OCI-LY7 (cell line): ENCODE data around the gene MED10. TPM values are rescaled to one million over a fixed set of nuclear protein-coding genes. Genes with fewer than 3 reads are reported as not detected.

Source experiments
- BruUV-seq: library from RNA; stranded (reverse); fragments of 400-500 nt; replicated peaks from 2 replicates; lab custom pipeline; 2021; lab: Mats Ljungman, UMichigan
- CTCF ChIA-PET: fragments of 300-600 bp; sonication (Branson Sonifier 250); formaldehyde crosslinking; loops from one replicate; lab custom pipeline; 2022; ENCODE audit warnings: antibody characterized with exemption; ENCODE audit not compliant: unreplicated experiment; lab: Charles Lee
- POLR2A ChIA-PET: fragments of 300-600 bp; sonication (Branson Sonifier 250); formaldehyde crosslinking; loops from one replicate; lab custom pipeline; 2022; ENCODE audit warnings: antibody characterized with exemption; lab: Charles Lee
- DNase-seq: peaks from one replicate; pipeline ENCODE4 v3.0.0-alpha.2; 2015; ENCODE audit warnings: low spot score
- H2AFZ ChIP-seq: fragments of 200-600 bp; sonication (generic), shearing (Covaris generic); 2 replicates; pipeline ENCODE4 v1.6.1; 2014; ENCODE audit warnings: mild to moderate bottlenecking, antibody characterized with exemption, low read length, moderate library complexity
- H3K27ac ChIP-seq: fragments of 200-600 bp; sonication (generic); 2 replicates; pipeline ENCODE4 v1.5.1; 2014; ENCODE audit warnings: mixed run types, low read depth, mild to moderate bottlenecking, moderate library complexity, low read length, inconsistent platforms; ENCODE audit not compliant: poor library complexity, severe bottlenecking
- H3K36me3 ChIP-seq: fragments of 200-600 bp; sonication (generic); 2 replicates; pipeline ENCODE4 v1.6.1; 2014; ENCODE audit warnings: mild to moderate bottlenecking, antibody characterized with exemption, low read length, moderate library complexity, mixed read lengths; ENCODE audit not compliant: insufficient read depth
- H3K4me1 ChIP-seq: fragments of 200-600 bp; sonication (generic); 2 replicates; pipeline ENCODE4 v1.5.1; 2014; ENCODE audit warnings: mild to moderate bottlenecking, low read length; ENCODE audit not compliant: insufficient read depth, poor library complexity, severe bottlenecking
- H3K4me2 ChIP-seq: fragments of 200-600 bp; sonication (generic); 2 replicates; pipeline ENCODE4 v1.6.1; 2014; ENCODE audit warnings: mild to moderate bottlenecking, low read length
- H3K4me3 ChIP-seq: fragments of 200-600 bp; sonication (generic); 2 replicates; pipeline ENCODE4 v1.5.1; 2014; ENCODE audit warnings: mild to moderate bottlenecking, low read depth, low read length; ENCODE audit not compliant: poor library complexity, severe bottlenecking
- H3K79me2 ChIP-seq: fragments of 200-600 bp; sonication (generic); 2 replicates; pipeline ENCODE4 v1.6.1; 2016; ENCODE audit warnings: low read depth, mild to moderate bottlenecking, low read length, moderate library complexity, mixed read lengths; ENCODE audit not compliant: insufficient read depth
- H3K9me2 ChIP-seq: fragments of 200-600 bp; sonication (generic); 2 replicates; pipeline ENCODE4 v1.6.1; 2016; ENCODE audit warnings: mild to moderate bottlenecking, low read length, mixed read lengths; ENCODE audit not compliant: insufficient read depth
- H3K9me3 ChIP-seq: fragments of 200-600 bp; sonication (generic); 2 replicates; pipeline ENCODE4 v1.6.1; 2014; ENCODE audit warnings: mild to moderate bottlenecking, mixed run types, low read length, mixed read lengths
- H4K20me1 ChIP-seq: fragments of 200-600 bp; sonication (generic); 2 replicates; pipeline ENCODE4 v1.6.1; 2014; ENCODE audit warnings: mild to moderate bottlenecking, antibody characterized with exemption, low read length, moderate library complexity, mixed read lengths; ENCODE audit not compliant: insufficient read depth
- EZH2phosphoT487 ChIP-seq: fragments of 200-600 bp; sonication (generic); IDR thresholded peaks from 2 replicates; pipeline ENCODE4 v1.6.1; 2018; ENCODE audit warnings: low read depth, borderline replicate concordance, mild to moderate bottlenecking, mixed run types, antibody characterized with exemption, low read length, moderate library complexity, mixed read lengths
- intact Hi-C: fragments of 100-400 bp; cut with micrococcal nuclease; formaldehyde crosslinking; loops from one replicate; pipeline ENCODE4 v1.10.0; 2022; ENCODE audit not compliant: unreplicated experiment
- total RNA-seq, 2 experiments: library from RNA; depleted of rRNA in 1 of 2; stranded (reverse); fragments of >200 nt in 1 of 2; shearing (Covaris generic) in 1 of 2; gene quantifications; 2 replicates each; pipeline ENCODE4 v1.2.3, GENCODE V29; 2014 to 2022
- TF ChIP-seq, protein P1 (sequence below): fragments of 200-600 bp; sonication (generic); conservative IDR thresholded peaks from 2 replicates; pipeline ENCODE4 v1.5.1; 2014; ENCODE audit warnings: mild to moderate bottlenecking, antibody characterized with exemption, low read length, moderate library complexity, mixed read lengths

Gene MED10
- total RNA-seq, 2 experiments from 2014 or later: 16.2 to 47.3 TPM

- Histone ChIP-seq H3K36me3 (no peaks in the 10 kb centered on the region), H3K4me1 (no peaks in the 10 kb centered on the region), H3K79me2 (no peaks in the 10 kb centered on the region), H2AFZ (no peak overlapping the region), H3K9me2 (no peaks in the 10 kb centered on the region), H3K9me3 (no peaks in the 10 kb centered on the region), H4K20me1 (no peaks in the 10 kb centered on the region), H3K4me3 (no peak overlapping the region), H3K27ac (no peak overlapping the region), H3K4me2 (no peak overlapping the region)
- CTCF ChIA-PET: no interaction called here
- intact Hi-C loops: no loop called here
- DNase-seq: no peak
- TF ChIP-seq EZH2phosphoT487: no peak
- TF ChIP-seq, protein P1, sequence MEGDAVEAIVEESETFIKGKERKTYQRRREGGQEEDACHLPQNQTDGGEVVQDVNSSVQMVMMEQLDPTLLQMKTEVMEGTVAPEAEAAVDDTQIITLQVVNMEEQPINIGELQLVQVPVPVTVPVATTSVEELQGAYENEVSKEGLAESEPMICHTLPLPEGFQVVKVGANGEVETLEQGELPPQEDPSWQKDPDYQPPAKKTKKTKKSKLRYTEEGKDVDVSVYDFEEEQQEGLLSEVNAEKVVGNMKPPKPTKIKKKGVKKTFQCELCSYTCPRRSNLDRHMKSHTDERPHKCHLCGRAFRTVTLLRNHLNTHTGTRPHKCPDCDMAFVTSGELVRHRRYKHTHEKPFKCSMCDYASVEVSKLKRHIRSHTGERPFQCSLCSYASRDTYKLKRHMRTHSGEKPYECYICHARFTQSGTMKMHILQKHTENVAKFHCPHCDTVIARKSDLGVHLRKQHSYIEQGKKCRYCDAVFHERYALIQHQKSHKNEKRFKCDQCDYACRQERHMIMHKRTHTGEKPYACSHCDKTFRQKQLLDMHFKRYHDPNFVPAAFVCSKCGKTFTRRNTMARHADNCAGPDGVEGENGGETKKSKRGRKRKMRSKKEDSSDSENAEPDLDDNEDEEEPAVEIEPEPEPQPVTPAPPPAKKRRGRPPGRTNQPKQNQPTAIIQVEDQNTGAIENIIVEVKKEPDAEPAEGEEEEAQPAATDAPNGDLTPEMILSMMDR: no peak
- BruUV-seq: no TSS peak
- POLR2A ChIA-PET: no interaction called here
These were observed 20.4 kb upstream of the MED10 start for GRCh38 chr5:6398570-6399230.

GRCh38 chr5:6397536-6398269 lies 19.4 kb upstream of the MED10 start:
- H3K79me2 ChIP-seq: no peaks in the 10 kb centered on the region
- H3K27ac ChIP-seq: no peak overlapping the region
- H4K20me1 ChIP-seq: no peaks in the 10 kb centered on the region
- TF ChIP-seq, protein P1: no peak
- TF ChIP-seq EZH2phosphoT487: no peak
- BruUV-seq: no TSS peak
- H3K4me2 ChIP-seq: no peak overlapping the region
- no peak overlapping the region for H2AFZ ChIP-seq
- H3K9me3 ChIP-seq: no peaks in the 10 kb centered on the region
- intact Hi-C loops: no loop called here
- ChIA-PET CTCF (no interaction called here), POLR2A (interaction anchor here (0.9 to 1.0 kb wide), 2 partner anchors 11 to 19 kb away, joined by 3 to 4 read pairs; partner anchors contain the start of gene MED10)
- no peak overlapping the region for H3K4me3 ChIP-seq
- H3K4me1 ChIP-seq: no peaks in the 10 kb centered on the region
- H3K9me2 ChIP-seq: no peaks in the 10 kb centered on the region
- no peaks in the 10 kb centered on the region for H3K36me3 ChIP-seq
- DNase-seq: no peak
